GM10266 (cell line): ENCODE measurements around the gene HSPA12A.

Experiments used
- DNase-seq: peaks from one replicate; pipeline ENCODE4 v3.0.0; 2012; ENCODE audit errors: extremely low spot score
- CTCF ChIP-seq: IDR thresholded peaks from 2 replicates; pipeline ENCODE4 v1.5.1; 2012; ENCODE audit warnings: mild to moderate bottlenecking, low read depth; ENCODE audit not compliant: control insufficient read depth, insufficient read depth; ENCODE audit errors: missing control alignments

The HSPA12A gene

GRCh38 chr10:116784651-116785050 lies 42.3 kb upstream of the HSPA12A start:
- no peak for TF ChIP-seq CTCF

GRCh38 chr10:116784035-116784434 lies 41.7 kb upstream of the HSPA12A start:
- no peak for TF ChIP-seq CTCF
- DNase-seq: no peak

More at GRCh38 chr10:116784651-116785050, 42.3 kb upstream of the HSPA12A start:
- no peak for DNase-seq

GRCh38 chr10:116783011-116783655 lies 40.8 kb upstream of the HSPA12A start:
- DNase-seq: no peak
- TF ChIP-seq CTCF: no peak

GRCh38 chr10:116781370-116781884 lies 39.1 kb upstream of the HSPA12A start:
- no peak for TF ChIP-seq CTCF
- no peak for DNase-seq

GRCh38 chr10:116780691-116781205 lies 38.4 kb upstream of the HSPA12A start:
- no peak for DNase-seq
- no peak for TF ChIP-seq CTCF

GRCh38 chr10:116779076-116779687 lies 36.8 kb upstream of the HSPA12A start:
- no peak for TF ChIP-seq CTCF
- DNase-seq: no peak

- no peak for TF ChIP-seq CTCF
These were observed 34.6 kb upstream of the HSPA12A start for GRCh38 chr10:116777006-116777405.

More at GRCh38 chr10:116777006-116777405, 34.6 kb upstream of the HSPA12A start:
- DNase-seq: no peak
